ENCODE data around the gene OGFOD2.

Gene OGFOD2

GRCh38 chr12:122977655-122978392 lies 2.8 kb downstream of the OGFOD2 start:
- no peak for DNase-seq

- DNase-seq, result no peak
These were observed 3.5 kb downstream of the OGFOD2 start for GRCh38 chr12:122978507-122978955.

- no peak for DNase-seq
These were observed 4.2 kb downstream of the OGFOD2 start for GRCh38 chr12:122979001-122979907.

GRCh38 chr12:122979908-122980182 lies 4.8 kb downstream of the OGFOD2 start:
- no peak for DNase-seq

DNA sequence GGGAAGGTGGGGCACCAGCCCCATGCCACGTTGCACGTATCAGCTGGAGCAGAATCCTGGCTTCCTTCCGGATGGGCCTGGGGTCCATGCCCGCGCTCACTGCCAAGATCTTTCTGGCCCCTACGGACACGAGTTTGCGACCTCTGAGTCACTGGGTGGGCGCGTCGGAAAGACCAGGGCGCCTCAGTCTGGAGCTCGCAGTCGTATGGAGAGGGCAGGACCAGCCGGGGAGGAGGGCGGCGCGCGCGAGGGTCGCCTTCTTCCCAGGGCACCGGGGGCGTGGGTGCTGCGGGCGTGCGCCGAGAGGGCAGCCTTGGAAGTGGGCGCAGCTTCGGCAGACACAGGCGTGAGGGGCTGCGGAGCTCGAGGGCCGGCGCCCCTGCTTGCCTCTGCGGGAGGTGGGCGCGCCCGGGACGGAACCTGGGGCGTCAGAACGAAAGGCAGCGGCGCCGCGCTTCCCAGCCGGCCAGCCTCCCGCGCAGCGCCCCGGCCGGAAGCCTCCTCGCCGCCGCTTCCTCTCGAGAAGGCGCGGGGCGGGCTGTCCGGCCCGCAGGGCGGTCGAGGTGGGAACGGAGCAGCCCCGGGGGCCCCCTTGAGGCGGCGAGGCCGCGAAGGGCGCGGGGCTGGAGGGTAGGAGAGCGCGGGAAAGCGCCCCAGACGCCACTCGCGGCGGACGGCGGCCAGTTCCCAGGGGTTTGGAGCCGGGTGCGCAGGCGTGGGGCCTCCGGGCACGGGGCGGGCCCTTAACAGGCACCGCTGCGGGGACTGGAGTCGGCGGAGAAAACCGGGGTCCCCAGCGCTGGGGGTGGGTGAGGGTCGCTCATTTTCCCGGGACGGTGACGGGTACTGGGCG lies 5.4 kb downstream of the OGFOD2 start, which contains the start of gene ARL6IP4:
Gene ARL6IP4 (plus strand): TSS at position 499 of the 853 bp plus-strand sequence. CDS start 459 bp downstream, outside the sequence.
- peak; percentile 74 for DNase-seq

GRCh38 chr12:122981036-122981471 lies 6.0 kb downstream of the OGFOD2 start:
- DNase-seq, result no peak

GRCh38 chr12:122981587-122982476 lies 6.8 kb downstream of the OGFOD2 start:
- DNase-seq, result no peak

DNA sequence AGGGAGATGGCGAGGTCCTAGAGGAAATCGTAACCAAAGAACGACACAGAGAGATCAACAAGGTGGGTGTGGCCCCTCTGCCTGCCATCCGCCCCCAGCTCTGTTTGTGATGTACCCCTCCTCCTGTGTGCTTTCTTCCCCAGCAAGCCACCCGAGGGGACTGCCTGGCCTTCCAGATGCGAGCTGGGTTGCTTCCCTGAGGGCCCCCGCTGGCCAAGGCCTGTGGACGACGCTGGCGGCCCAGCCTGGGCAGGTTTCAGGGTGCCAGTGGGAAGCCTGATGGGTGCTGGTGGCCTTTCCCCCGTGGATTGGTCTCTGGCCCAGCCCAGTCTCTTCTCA lies 7.4 kb downstream of the OGFOD2 start:
- no peak for DNase-seq

DNA sequence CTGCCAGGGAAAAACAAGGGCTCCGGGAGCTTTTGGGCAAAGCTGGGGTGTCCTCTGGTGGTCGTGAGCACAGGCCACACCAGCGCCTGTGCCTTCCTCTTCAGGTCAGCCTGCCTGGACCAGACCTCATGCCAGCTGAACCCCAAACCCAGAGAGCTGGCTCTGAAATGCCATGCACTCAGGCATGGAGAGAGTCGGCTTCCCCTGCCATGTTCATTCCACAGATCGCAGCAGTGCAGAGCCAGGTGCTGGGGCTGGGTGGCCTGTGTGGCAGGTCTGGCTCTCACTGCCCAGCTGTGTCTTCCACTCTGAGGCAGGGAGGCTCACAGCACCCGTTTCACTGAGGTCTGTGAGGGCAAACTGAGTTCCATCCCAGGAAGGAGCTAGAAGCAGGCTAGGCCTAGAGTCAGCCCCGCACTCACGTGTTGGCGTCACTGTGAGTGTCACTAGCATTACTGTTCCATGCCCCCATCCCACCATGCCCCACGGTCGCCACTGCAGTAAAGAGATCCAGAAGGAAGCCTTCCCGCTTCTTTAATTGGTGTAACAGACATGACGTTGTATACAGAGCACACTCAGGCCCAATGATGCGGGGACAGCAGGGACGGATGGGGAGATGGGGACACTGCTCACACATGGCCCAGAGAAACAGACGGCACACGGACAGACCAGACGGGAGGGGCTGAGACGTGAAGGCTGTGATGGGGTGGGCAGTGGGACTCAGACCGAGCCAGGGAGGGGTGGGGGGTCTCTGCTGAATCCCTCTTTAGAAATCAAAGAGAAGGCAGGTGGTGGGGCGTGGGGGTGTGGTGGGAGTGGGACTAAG lies 8.1 kb downstream of the OGFOD2 start:
- no peak for DNase-seq

GRCh38 chr12:122983789-122984515 lies 8.9 kb downstream of the OGFOD2 start:
- DNase-seq, result no peak

- DNase-seq, result no peak
These were observed 9.7 kb downstream of the OGFOD2 start for GRCh38 chr12:122984612-122985337.

DNA sequence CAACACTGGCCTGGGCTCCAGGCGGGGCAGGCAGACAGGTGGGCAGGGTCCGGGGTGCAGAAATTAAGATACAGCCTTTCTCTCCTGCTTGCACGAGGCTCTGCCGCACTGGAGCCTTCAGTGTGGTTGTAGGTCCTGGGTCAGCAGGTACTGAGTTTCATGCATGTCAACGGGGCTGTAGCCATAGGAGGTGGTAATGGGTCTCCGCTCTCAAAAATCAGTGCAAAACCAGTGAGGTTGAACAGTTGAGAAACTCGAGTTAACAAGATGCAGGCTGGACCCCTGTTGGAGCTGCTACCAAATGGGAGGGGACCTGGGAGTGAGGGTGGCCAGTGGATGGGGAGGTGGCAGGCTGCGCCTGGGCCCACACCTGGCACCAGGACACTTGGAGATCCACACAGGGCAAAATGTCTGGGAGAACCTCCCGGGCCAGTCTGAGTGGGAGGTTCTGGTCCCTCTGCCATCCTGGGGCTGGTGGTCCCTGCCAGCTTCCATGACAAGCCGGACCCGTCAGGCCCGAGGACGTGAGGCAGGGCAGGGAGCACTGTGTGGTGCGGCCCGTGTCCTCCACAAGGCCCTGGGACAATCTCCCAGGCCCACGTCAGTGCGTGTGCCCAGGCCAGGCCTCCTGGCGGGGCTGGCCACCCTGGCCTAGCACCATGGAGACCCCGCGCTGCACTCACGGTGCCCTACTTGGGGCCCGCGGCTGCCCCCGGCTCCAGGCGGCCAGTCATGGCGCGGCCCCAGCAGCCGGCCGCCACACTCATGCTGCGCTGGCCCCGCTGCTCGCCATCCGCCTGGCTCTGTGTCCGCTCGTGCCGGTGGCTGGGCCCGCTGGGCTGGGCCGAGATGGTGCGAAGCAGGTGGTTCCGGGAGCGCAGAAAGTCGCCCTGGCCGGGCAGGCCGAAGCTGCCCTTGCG lies 10.6 kb downstream of the OGFOD2 start:
- DNase-seq, result no peak

GRCh38 chr12:122986258-122986871 lies 11.3 kb downstream of the OGFOD2 start:
- DNase-seq, result no peak

- no peak for DNase-seq
These were observed 12.3 kb downstream of the OGFOD2 start for GRCh38 chr12:122987086-122987951.

GRCh38 chr12:122988036-122988435 lies 13.0 kb downstream of the OGFOD2 start:
- DNase-seq, result no peak

DNA sequence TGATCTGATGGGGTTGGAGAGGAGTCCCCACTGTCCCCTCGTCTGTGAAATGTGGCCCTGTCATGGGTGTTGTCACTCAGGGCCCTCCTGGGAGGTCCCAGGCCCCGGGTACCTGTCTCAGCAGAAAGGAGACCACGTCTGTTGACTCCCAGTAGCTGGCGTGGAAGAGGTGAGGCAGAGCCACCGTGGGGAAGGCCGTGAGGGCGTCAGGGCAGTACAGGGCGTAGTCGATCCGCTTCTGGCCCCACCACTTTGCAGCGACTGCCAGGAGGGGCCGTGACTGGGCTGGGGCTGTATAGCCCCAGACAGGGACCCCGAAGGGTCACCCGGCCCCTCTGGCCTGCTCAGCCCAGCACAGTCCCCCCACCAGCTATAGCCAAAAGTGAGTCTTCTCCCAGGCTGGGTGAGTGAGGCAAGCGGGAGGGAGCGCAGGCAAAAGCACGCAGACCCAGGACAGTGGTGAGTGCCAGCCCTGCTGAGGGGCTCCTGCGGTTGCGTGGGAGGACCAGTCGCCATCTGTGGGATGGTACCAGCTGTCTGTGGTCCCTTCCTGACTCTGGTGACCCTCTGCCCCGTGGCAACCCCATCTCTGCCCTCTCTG lies 13.7 kb downstream of the OGFOD2 start:
- DNase-seq, result no peak

All from midbrain (tissue), 1 donor.